Stomach (tissue), 9 donors: ENCODE results near the gene SGTA. TPM values are rescaled to one million over a fixed set of nuclear protein-coding genes. Genes with fewer than 3 reads are reported as not detected.

Experiments used
- DNase-seq, 2 donors: peaks; one replicate each; pipeline versions ENCODE4 v3.0.0 to v3.0.0-alpha.2; 2013 to 2019
- H3K27ac ChIP-seq, 5 donors: fragments of 200-600 bp in 4 of 5; sonication (generic) in 4 of 5; one replicate each; pipeline ENCODE4 v1.5.1; 2013 to 2019; ENCODE audit warnings: mild to moderate bottlenecking in 1 of 5, moderate library complexity in 1 of 5
- H3K27me3 ChIP-seq, 3 donors: fragments of 200-600 bp; sonication (generic); one replicate each; pipeline ENCODE4 v1.5.1; 2017 to 2019; ENCODE audit warnings: mixed run types in 1 of 3
- H3K36me3 ChIP-seq, 4 donors: fragments of 200-600 bp; sonication (generic); 1 replicate in 3 of 4; 2 replicates in 1 of 4; pipeline ENCODE4 v1.5.1; 2016 to 2019
- H3K4me1 ChIP-seq, 4 donors: fragments of 200-600 bp; sonication (generic); one replicate each; pipeline ENCODE4 v1.5.1; 2016 to 2019
- H3K4me3 ChIP-seq, 4 donors: fragments of 200-600 bp; sonication (generic) in 3 of 4; one replicate each; pipeline ENCODE4 v1.5.1; 2016 to 2019; ENCODE audit warnings: mild to moderate bottlenecking in 1 of 4
- H3K9me3 ChIP-seq, 4 donors: fragments of 200-600 bp; sonication (generic); one replicate each; pipeline ENCODE4 v1.5.1; 2016 to 2019
- CTCF ChIP-seq, 7 experiments: fragments of 450-650 bp in 4 of 7; fragments of 200-600 bp in 3 of 7; sonication (generic) in 3 of 7; IDR thresholded peaks; one replicate each; pipeline ENCODE4 v1.5.1; 2016 to 2019; ENCODE audit warnings: antibody characterized with exemption in 7 of 7, control low read depth in 2 of 7, mild to moderate bottlenecking in 1 of 7
- EP300 ChIP-seq: sonication (generic); formaldehyde crosslinking; IDR thresholded peaks from one replicate; pipeline ENCODE4 v1.6.1; 2017; ENCODE audit warnings: antibody characterized with exemption
- POLR2A ChIP-seq, 4 donors: fragments of 450-650 bp; IDR thresholded peaks; one replicate each; pipeline ENCODE4 v1.6.1; 2016; ENCODE audit warnings: antibody characterized with exemption in 4 of 4, control low read depth in 2 of 4, mild to moderate bottlenecking in 1 of 4, moderate library complexity in 1 of 4
- POLR2AphosphoS5 ChIP-seq, 3 donors: sonication (generic); formaldehyde crosslinking; IDR thresholded peaks; one replicate each; pipeline ENCODE4 v1.6.1; 2016; ENCODE audit warnings: antibody characterized with exemption in 3 of 3
- WGBS, 5 donors: extraction: QIAGEN DNeasy Blood & Tissue Kit in 3 of 5; methylation state at CpG; one replicate each; pipeline versions ENCODE4 v1.1.5 to v1.1.7; 2013 to 2018; 5-methylcytosine and 5-hydroxymethylcytosine counted together
- intact Hi-C: fragments of 100-400 bp; cut with DNase I; formaldehyde crosslinking; loops from one replicate; pipeline ENCODE4 v1.15.1; 2023; ENCODE audit warnings: low total_unique reads
- polyA plus RNA-seq, 3 donors: library from polyadenylated mRNA; stranded (reverse); fragments of 200-250 nt; gene quantifications; one replicate each; pipeline ENCODE4 v1.2.3, GENCODE V29; 2013
- total RNA-seq, 5 donors: library from RNA; depleted of rRNA; stranded (reverse); fragments of >200 nt; gene quantifications; one replicate each; pipeline versions ENCODE4 v1.1.0 to v1.2.3, GENCODE V29; 2014 to 2016
- donor health status: healthy with polysubstance abuse.
- donor health status: Bipolar disorder and iron deficiency.
- donor health status: healthy.

SGTA gene
- total and polyA plus RNA-seq, 8 donors: 18.5 to 173 (median 52.7) TPM

DNA sequence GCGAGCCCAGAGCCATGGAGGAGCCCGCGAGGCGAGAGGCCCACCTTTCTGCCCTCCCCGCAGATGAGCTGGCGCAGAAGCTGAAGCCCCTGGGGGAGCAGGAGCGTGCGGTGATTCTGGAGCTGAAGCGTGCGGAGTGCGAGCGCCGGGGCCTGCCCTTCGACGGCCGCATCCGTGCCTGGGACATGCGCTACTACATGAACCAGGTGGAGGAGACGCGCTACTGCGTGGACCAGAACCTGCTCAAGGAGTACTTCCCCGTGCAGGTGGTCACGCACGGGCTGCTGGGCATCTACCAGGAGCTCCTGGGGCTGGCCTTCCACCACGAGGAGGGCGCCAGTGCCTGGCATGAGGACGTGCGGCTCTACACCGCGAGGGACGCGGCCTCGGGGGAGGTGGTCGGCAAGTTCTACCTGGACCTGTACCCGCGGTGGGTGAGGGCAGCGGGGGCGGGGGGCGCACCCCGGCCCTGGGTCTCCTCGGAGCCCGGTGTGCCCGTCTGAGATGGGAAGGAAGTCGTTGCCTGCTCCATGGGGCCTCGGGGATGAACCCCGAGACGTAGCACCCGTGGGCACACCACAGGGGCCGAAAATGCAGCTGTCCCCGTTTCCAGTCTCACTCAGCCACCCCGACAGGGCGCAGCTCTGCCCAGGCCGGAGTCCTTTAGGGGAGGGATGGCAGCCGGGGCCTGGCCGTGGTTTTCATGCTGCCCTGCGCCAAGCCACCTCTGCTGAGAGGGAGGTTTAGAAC, 24.5 kb upstream of the SGTA start:
- intact Hi-C loops: no loop called here
- H3K4me1 ChIP-seq: no peaks in the 10 kb centered on the region
- TF ChIP-seq EP300: no peak
- no peak for TF ChIP-seq POLR2A (IDR thresholded peaks at IDR 0.05)
- TF ChIP-seq POLR2AphosphoS5 (IDR thresholded peaks at IDR 0.05): no peak
- no peak for TF ChIP-seq CTCF (IDR thresholded peaks at IDR 0.05)
- H3K4me3 ChIP-seq: no peak overlapping the region
- no peaks in the 10 kb centered on the region for H3K9me3 ChIP-seq
- no peak for DNase-seq
- H3K36me3 ChIP-seq: peaks cover 35 to 100% (median 93%) of the 10 kb centered on the region in 4 donors
- WGBS, 5 donors: 95 to 98% (median 97%) methylated on average over 37 to 56 of the region's 56 CpGs
- H3K27ac ChIP-seq: no peak overlapping the region
- H3K27me3 ChIP-seq: no peaks in the 10 kb centered on the region

DNA sequence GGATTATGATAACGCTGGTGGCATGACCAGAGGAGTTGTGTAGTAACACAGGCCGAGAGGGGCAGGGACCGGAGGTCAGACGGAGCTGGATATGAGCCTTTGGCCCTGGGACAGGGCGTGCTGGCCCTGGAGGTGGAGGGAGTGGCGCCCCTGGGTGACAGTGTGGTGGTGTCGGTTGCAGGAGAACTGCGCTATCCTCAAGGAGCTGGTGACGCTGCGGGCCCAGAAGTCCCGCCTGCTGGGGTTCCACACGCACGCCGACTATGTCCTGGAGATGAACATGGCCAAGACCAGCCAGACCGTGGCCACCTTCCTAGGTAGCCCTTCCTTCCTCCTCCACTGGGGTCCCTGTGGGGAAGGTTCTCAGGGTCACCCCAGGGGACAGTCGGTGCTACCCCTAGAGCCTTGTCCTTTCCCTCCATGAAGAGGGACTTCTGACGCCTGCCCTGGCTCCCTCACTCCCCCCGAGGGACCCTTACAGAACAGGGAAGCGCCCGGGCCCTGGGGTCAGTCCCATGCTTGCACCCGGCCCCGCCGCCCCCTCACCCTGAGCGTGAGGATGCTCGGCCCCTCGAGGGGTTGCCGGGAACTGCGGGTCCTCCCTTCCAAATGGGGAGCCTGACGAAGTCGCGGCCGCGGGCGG, 23.8 kb upstream of the SGTA start:
- H3K4me1 ChIP-seq: no peaks in the 10 kb centered on the region
- H3K4me3 ChIP-seq: no peak overlapping the region
- 92 to 97% (median 96%) methylated on average over 27 to 34 of the region's 34 CpGs for WGBS, 5 donors
- H3K36me3 ChIP-seq: peaks cover 35 to 98% (median 91%) of the 10 kb centered on the region in 4 donors
- no peak for TF ChIP-seq CTCF (IDR thresholded peaks at IDR 0.05)
- no peak for TF ChIP-seq EP300
- no peak for TF ChIP-seq POLR2A (IDR thresholded peaks at IDR 0.05)
- no peak for TF ChIP-seq POLR2AphosphoS5 (IDR thresholded peaks at IDR 0.05)
- no peak for DNase-seq
- intact Hi-C loops: no loop called here
- H3K27ac ChIP-seq: no peak overlapping the region
- H3K9me3 ChIP-seq: no peaks in the 10 kb centered on the region
- H3K27me3 ChIP-seq: no peaks in the 10 kb centered on the region

DNA sequence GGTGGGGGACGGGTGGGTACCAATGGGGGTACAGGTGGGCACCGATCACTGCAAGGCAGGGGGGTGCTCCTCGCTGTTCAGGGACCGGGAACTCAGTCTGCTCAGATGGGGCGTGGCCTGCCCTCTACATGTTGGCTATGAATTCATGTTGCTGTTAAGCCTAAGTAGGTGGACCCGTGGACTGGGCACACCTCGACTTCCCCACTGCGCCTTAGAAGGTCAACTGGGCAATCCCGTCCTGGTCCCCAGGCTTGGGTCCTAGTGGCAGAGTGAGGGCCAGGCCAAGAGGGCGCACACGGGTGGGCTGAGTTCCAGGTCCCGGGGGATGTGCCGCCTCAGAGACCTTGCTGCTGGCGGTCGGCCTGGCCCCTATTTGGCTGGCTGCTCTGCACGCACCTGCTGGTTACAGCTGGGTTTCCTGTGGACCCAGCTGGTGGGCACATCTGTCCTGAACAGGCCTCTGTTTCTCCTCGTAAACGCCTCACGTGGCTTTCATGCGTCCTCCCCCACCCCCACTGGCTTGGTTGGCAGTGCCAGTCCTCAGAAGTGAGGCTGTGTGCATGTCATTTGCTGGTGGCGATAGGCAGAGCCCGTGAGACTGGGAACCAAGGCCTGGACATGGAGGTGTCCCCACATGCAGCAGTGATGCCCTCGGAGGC, 23.0 kb upstream of the SGTA start:
- no peaks in the 10 kb centered on the region for H3K27me3 ChIP-seq
- DNase-seq: no peak

DNA sequence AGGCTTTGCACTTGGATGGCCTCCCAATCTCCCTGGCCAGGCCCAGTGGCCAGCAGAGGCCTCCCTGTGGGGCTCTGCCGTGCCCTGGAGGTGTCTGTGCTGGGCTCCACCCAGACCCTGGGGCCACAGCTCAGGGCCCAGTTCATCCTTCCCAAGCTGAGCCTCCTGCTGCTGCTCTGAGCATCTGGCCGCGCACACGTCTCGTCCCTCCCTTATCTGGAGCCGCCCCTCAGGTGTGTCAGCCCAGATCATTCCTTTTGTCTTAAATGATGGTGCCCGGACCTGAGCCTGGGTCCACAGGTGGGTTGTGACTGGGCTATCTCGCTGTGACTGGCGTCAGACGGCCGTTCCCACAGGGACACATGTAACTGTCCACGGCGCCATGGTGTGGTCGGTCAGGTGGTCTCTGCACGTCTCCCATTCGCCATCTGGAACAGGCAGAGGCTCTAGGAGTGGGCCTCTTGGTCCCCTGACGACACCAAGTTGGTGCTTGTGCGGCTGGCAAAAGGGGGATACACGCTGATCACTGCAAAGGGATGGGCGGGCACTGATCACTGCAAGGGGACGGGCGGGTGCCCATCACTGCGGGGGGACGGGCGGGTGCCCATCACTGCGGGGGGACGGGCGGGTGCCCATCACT, 22.3 kb upstream of the SGTA start:
- no peak overlapping the region for H3K4me3 ChIP-seq
- no peaks in the 10 kb centered on the region for H3K27me3 ChIP-seq
- no peak for DNase-seq
- no peak overlapping the region for H3K27ac ChIP-seq
- no peak for TF ChIP-seq POLR2AphosphoS5 (IDR thresholded peaks at IDR 0.05)
- no peak for TF ChIP-seq CTCF (IDR thresholded peaks at IDR 0.05)
- TF ChIP-seq POLR2A (IDR thresholded peaks at IDR 0.05): no peak
- no peak for TF ChIP-seq EP300
- peaks cover 0 to 3% (median 0%) of the 10 kb centered on the region in 4 donors for H3K4me1 ChIP-seq
- intact Hi-C loops: no loop called here
- WGBS, 5 donors: 92 to 96% (median 95%) methylated on average over 12 to 28 of the region's 28 CpGs
- no peaks in the 10 kb centered on the region for H3K9me3 ChIP-seq
- peaks cover 38 to 98% (median 90%) of the 10 kb centered on the region in 4 donors for H3K36me3 ChIP-seq

More for the DNA sequence above, 23.0 kb upstream of the SGTA start:
- Histone ChIP-seq H3K9me3 (no peaks in the 10 kb centered on the region), H3K36me3 (peaks cover 35 to 98% (median 90%) of the 10 kb centered on the region in 4 donors), H3K4me3 (no peak overlapping the region), H3K4me1 (peaks cover 0 to 3% (median 0%) of the 10 kb centered on the region in 4 donors), H3K27ac (no peak overlapping the region)
- 96 to 97% (median 97%) methylated on average over 20 to 23 of the region's 23 CpGs for WGBS, 5 donors
- intact Hi-C loops: no loop called here
- no peak for TF ChIP-seq POLR2A (IDR thresholded peaks at IDR 0.05)
- TF ChIP-seq EP300: no peak
- TF ChIP-seq POLR2AphosphoS5 (IDR thresholded peaks at IDR 0.05): no peak
